Measurements from ENCODE around the gene DYNC1LI1. TPM values are rescaled to one million over a fixed set of nuclear protein-coding genes. Genes with fewer than 3 reads are reported as not detected.
A peak's percentile ranks its signal among the peaks of the same experiment; 100 is the strongest.
"Not testable (repeated sequence)": the region's sequence is repeated elsewhere in the genome, so short reads cannot be mapped to it uniquely, and the experiment has no call there.

The DYNC1LI1 gene
- total RNA-seq, 1 donor from 2014 or later = 46.7 TPM

GRCh38 chr3:32583708-32584107, 13.1 kb upstream of the DYNC1LI1 start:
- no peak for DNase-seq (ENCODE audit: low read depth)

GRCh38 chr3:32578669-32579068, 8.0 kb upstream of the DYNC1LI1 start:
- DNase-seq (ENCODE audit: low read depth) = not testable (repeated sequence)

- DNase-seq (ENCODE audit: low read depth) = no peak
Measured at GRCh38 chr3:32577581-32578556, 7.2 kb upstream of the DYNC1LI1 start.

- no peak for DNase-seq (ENCODE audit: low read depth)
Measured at GRCh38 chr3:32577174-32577573, 6.5 kb upstream of the DYNC1LI1 start.

GRCh38 chr3:32575451-32576113, 4.9 kb upstream of the DYNC1LI1 start:
- DNase-seq (ENCODE audit: low read depth) = no peak

GRCh38 chr3:32571192-32571485, 481 bp upstream of the DYNC1LI1 start:
- DNase-seq (ENCODE audit: low read depth) = no peak

GRCh38 chr3:32569540-32570420, 878 bp downstream of the DYNC1LI1 start:
- peak; percentile 51 for DNase-seq (ENCODE audit: low read depth)

- no peak for DNase-seq (ENCODE audit: low read depth)
Measured at GRCh38 chr3:32568953-32569352, 1.7 kb downstream of the DYNC1LI1 start.

- no peak for DNase-seq (ENCODE audit: low read depth)
Measured at GRCh38 chr3:32564195-32564594, 6.5 kb downstream of the DYNC1LI1 start.

GRCh38 chr3:32562640-32563039, 8.0 kb downstream of the DYNC1LI1 start:
- DNase-seq (ENCODE audit: low read depth) = no peak

- no peak for DNase-seq (ENCODE audit: low read depth)
Measured at GRCh38 chr3:32557640-32558352, 12.9 kb downstream of the DYNC1LI1 start.

- DNase-seq (ENCODE audit: low read depth) = no peak
Measured at GRCh38 chr3:32556332-32556731, 14.3 kb downstream of the DYNC1LI1 start.

- no peak for DNase-seq (ENCODE audit: low read depth)
Measured at GRCh38 chr3:32553973-32554372, 16.7 kb downstream of the DYNC1LI1 start.

GRCh38 chr3:32553459-32553858, 17.2 kb downstream of the DYNC1LI1 start:
- no peak for DNase-seq (ENCODE audit: low read depth)

- no peak for DNase-seq (ENCODE audit: low read depth)
Measured at GRCh38 chr3:32552013-32552412, 18.6 kb downstream of the DYNC1LI1 start.

GRCh38 chr3:32551496-32551895, 19.2 kb downstream of the DYNC1LI1 start:
- DNase-seq (ENCODE audit: low read depth) = no peak

GRCh38 chr3:32551087-32551486, 19.6 kb downstream of the DYNC1LI1 start:
- peak; percentile 75 for DNase-seq (ENCODE audit: low read depth)

GRCh38 chr3:32545305-32545704, 25.4 kb downstream of the DYNC1LI1 start:
- no peak for DNase-seq (ENCODE audit: low read depth)

- no peak for DNase-seq (ENCODE audit: low read depth)
Measured at GRCh38 chr3:32544894-32545293, 25.8 kb downstream of the DYNC1LI1 start.

GRCh38 chr3:32542807-32543206, 27.9 kb downstream of the DYNC1LI1 start:
- no peak for DNase-seq (ENCODE audit: low read depth)

- DNase-seq (ENCODE audit: low read depth) = no peak
Measured at GRCh38 chr3:32540899-32541298, 29.8 kb downstream of the DYNC1LI1 start.

GRCh38 chr3:32532434-32532833, 38.2 kb downstream of the DYNC1LI1 start:
- no peak for DNase-seq (ENCODE audit: low read depth)

Data from renal cortical epithelial cell (primary cell).